Prostate gland (tissue), 2 donors: ENCODE data around the gene LAMB1. TPM values are rescaled to one million over a fixed set of nuclear protein-coding genes. Genes with fewer than 3 reads are reported as not detected.

Experiments
- DNase-seq: peaks from one replicate; pipeline ENCODE4 v3.0.0-alpha.2; 2019; ENCODE audit warnings: low spot score
- H3K27ac ChIP-seq, 2 donors: fragments of 200-600 bp; sonication (generic); 2 replicates each; pipeline ENCODE4 v1.5.1; 2017 to 2019
- H3K27me3 ChIP-seq: fragments of 200-600 bp; sonication (generic); replicated peaks from 2 replicates; pipeline ENCODE4 v1.5.1; 2019; ENCODE audit not compliant: insufficient read depth
- H3K36me3 ChIP-seq, 2 donors: fragments of 200-600 bp; sonication (generic); 1 replicate in 1 of 2; 2 replicates in 1 of 2; pipeline versions ENCODE4 v1.5.1 to v1.8.1; 2017 to 2019
- H3K4me1 ChIP-seq: fragments of 200-600 bp; sonication (generic); replicated peaks from 2 replicates; pipeline ENCODE4 v1.5.1; 2019
- H3K4me3 ChIP-seq, 2 donors: fragments of 200-600 bp; sonication (generic); 2 replicates each; pipeline ENCODE4 v1.5.1; 2017 to 2019
- H3K9me3 ChIP-seq: fragments of 200-600 bp; sonication (generic); 2 replicates; pipeline ENCODE4 v1.5.1; 2017
- CTCF ChIP-seq, 4 experiments: fragments of 200-600 bp in 2 of 4; fragments of 450-650 bp in 2 of 4; sonication (generic) in 2 of 4; IDR thresholded peaks; 1 replicate in 3 of 4; 2 replicates in 1 of 4; pipeline ENCODE4 v1.5.1; 2016 to 2019; ENCODE audit warnings: antibody characterized with exemption in 4 of 4, mild to moderate bottlenecking in 2 of 4, moderate library complexity in 2 of 4
- POLR2A ChIP-seq: fragments of 450-650 bp; IDR thresholded peaks from one replicate; pipeline ENCODE4 v1.6.1; 2016; ENCODE audit warnings: antibody characterized with exemption, mild to moderate bottlenecking
- POLR2AphosphoS5 ChIP-seq: sonication (generic); formaldehyde crosslinking; IDR thresholded peaks from one replicate; pipeline ENCODE4 v1.6.1; 2017; ENCODE audit warnings: antibody characterized with exemption
- WGBS: methylation state at CpG from one replicate; pipeline ENCODE4 v1.1.5; 2018; 5-methylcytosine and 5-hydroxymethylcytosine counted together
- intact Hi-C: fragments of 100-400 bp; cut with DNase I; formaldehyde crosslinking; loops from one replicate; pipeline ENCODE4 v1.14.2; 2022
- total RNA-seq, 2 donors: library from RNA; depleted of rRNA; stranded (reverse); fragments of >200 nt; gene quantifications; one replicate each; pipeline ENCODE4 v1.1.0, GENCODE V29; 2016

The LAMB1 gene
- total RNA-seq, 2 donors from 2014 or later = 15.5 to 64.1 TPM

GRCh38 chr7:107982042-107982840, 20.7 kb downstream of the LAMB1 start:
- H3K4me1 ChIP-seq = no peaks in the 10 kb centered on the region
- H3K27me3 ChIP-seq = no peaks in the 10 kb centered on the region
- TF ChIP-seq CTCF (IDR thresholded peaks at IDR 0.05) (no peak), POLR2AphosphoS5 (no peak), POLR2A (no peak)
- 62% methylated on average over 9 of the region's 9 CpGs for WGBS
- H3K4me3 ChIP-seq = no peak overlapping the region
- H3K9me3 ChIP-seq = no peaks in the 10 kb centered on the region
- intact Hi-C loops = no loop called here
- no peaks in the 10 kb centered on the region for H3K36me3 ChIP-seq
- no peak for DNase-seq
- no peak overlapping the region for H3K27ac ChIP-seq

- H3K9me3 ChIP-seq = no peaks in the 10 kb centered on the region
- intact Hi-C loops = no loop called here
- WGBS = 59% methylated on average over 4 of the region's 4 CpGs
- H3K4me3 ChIP-seq = no peak overlapping the region
- H3K27ac ChIP-seq = no peak overlapping the region
- H3K4me1 ChIP-seq = no peaks in the 10 kb centered on the region
- DNase-seq = no peak
- no peak for TF ChIP-seq POLR2AphosphoS5
- TF ChIP-seq CTCF (IDR thresholded peaks at IDR 0.05) = no peak
- no peak for TF ChIP-seq POLR2A
- no peaks in the 10 kb centered on the region for H3K36me3 ChIP-seq
- H3K27me3 ChIP-seq = no peaks in the 10 kb centered on the region
These were observed 21.5 kb downstream of the LAMB1 start for GRCh38 chr7:107981466-107981865.

GRCh38 chr7:107980671-107981190, 22.2 kb downstream of the LAMB1 start:
- intact Hi-C loops = no loop called here

GRCh38 chr7:107980171-107980570, 22.8 kb downstream of the LAMB1 start:
- no peaks in the 10 kb centered on the region for H3K4me1 ChIP-seq

More at GRCh38 chr7:107980671-107981190, 22.2 kb downstream of the LAMB1 start:
- over 99% methylated on average over 8 of the region's 8 CpGs for WGBS
- no peaks in the 10 kb centered on the region for H3K4me1 ChIP-seq
- H3K27ac ChIP-seq = no peak overlapping the region
- no peaks in the 10 kb centered on the region for H3K27me3 ChIP-seq
- no peaks in the 10 kb centered on the region for H3K9me3 ChIP-seq
- H3K4me3 ChIP-seq = no peak overlapping the region
- no peak for DNase-seq
- TF ChIP-seq POLR2A (no peak), CTCF (IDR thresholded peaks at IDR 0.05) (no peak), POLR2AphosphoS5 (no peak)
- H3K36me3 ChIP-seq = no peaks in the 10 kb centered on the region

More at GRCh38 chr7:107980171-107980570, 22.8 kb downstream of the LAMB1 start:
- no peak overlapping the region for H3K27ac ChIP-seq
- H3K4me3 ChIP-seq = no peak overlapping the region
- H3K9me3 ChIP-seq = no peaks in the 10 kb centered on the region
- H3K27me3 ChIP-seq = no peaks in the 10 kb centered on the region
- DNase-seq = no peak
- intact Hi-C loops = no loop called here
- TF ChIP-seq POLR2A (no peak), CTCF (IDR thresholded peaks at IDR 0.05) (no peak), POLR2AphosphoS5 (no peak)
- H3K36me3 ChIP-seq = no peaks in the 10 kb centered on the region
- WGBS = 84% methylated on average over 3 of the region's 3 CpGs
